GM18505 (cell line): ENCODE measurements around the gene SPATA31E1.

Experiments
- ATAC-seq: cut with Tn5 transposase; IDR thresholded peaks from one replicate; pipeline ENCODE4 v1.9.1; 2021; ENCODE audit not compliant: unreplicated experiment
- POLR2A ChIP-seq: IDR thresholded peaks from 4 replicates; pipeline ENCODE4 v1.6.1; 2011; ENCODE audit warnings: borderline replicate concordance; ENCODE audit not compliant: insufficient read depth, insufficient read length; ENCODE audit errors: extremely low read depth

SPATA31E1 gene

DNA sequence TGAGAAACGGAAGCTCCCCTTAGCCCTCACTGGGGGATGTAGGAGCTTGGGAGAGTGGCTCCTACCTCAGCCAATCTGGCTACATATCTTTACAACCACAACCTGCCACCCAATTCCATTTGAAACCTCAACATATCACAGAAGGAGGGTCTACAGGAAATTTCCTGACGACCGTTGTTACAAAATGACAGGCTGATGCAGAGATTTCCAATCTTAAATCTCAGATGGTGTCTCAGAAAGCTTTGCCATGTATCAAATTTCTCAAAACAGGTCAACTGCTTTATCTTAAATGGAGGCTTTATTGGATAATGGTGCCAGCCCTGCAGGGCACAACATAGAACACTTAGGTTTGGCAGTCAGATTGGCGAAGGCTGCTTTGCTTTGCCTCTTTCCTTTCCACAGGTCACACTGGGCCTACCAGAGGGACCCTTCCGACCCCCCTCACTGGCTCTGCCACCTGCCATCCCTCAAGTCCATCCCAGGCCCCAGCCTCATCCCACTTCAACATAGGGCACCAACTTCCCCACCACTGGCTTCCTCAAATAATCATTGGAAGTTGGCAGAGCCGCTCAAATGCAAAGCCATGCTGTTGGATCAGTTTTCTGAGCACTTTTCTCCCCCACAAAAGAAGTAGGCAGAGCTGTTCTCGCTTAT is 11.1 kb upstream of the SPATA31E1 start:
- ATAC-seq: no peak
- TF ChIP-seq POLR2A: no peak

GRCh38 chr9:87872079-87872624 is 10.5 kb upstream of the SPATA31E1 start:
- no peak for TF ChIP-seq POLR2A
- no peak for ATAC-seq

DNA sequence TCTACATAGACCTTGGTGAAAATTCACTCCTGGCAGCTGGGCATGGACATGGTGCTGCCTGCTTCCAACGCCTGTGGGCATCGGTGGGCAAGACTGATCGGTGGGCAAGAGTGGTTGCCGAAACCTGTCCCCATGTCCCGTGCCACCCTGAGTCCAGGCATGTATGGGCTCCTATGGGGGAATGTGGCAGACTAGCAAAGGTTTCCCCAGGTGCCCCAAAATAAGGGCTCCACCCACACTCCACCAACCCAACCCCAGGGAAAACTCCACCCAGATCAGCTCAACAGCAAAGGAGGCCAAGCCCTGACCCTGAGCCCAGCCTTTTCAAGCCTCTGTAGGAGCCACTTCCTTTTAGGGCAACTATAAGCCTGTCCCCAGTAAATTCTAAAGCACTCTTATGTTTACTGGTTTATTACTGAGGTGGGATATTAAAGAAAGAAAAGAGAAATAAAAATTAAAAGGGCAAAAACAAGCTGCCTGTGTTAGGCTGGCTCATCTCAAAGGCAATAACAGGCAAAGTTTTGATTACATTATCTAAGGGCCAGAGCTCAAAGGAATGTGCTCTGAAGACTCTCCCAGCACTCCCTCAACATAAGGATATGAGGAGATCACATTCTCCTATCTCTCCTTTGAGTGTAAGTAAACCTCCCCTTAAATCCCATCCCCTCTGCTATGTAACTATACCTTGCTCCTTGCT is 8.9 kb upstream of the SPATA31E1 start:
- no peak for TF ChIP-seq POLR2A
- no peak for ATAC-seq

DNA sequence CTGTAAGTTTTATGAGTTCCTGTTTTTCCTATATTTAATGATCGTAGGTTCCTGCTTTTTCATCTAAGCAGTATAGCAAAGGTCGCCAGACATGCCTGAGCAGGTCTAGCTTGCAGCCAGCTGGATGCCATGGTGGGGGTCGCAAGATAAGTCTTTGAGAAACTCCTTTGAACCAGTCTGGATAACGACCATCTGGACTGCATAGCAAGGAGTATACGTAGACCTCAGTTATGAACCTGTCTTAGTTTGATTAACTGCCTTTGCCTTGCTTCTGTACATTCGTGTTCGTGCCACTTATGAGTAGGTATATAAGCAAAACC is 8.4 kb upstream of the SPATA31E1 start:
- TF ChIP-seq POLR2A: no peak
- no peak for ATAC-seq

DNA sequence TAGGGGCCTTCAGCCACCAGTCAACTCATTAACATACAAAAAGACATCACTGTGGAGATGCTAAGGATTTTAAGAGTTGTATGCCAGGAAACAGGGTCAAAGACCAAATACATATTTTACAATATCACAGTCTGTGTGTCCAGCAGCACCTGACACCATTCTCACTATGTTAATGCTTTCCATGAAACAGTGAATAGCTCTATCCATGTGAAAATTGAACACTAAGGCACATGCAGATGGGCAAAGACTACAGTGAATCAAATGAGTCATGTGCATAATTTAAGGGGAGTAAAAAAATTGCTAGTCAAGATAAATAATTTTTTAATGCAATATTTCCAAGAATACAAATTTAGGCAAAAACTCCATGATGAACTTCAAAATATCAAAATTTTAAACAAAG is 7.6 kb upstream of the SPATA31E1 start:
- TF ChIP-seq POLR2A: no peak
- ATAC-seq: no peak

DNA sequence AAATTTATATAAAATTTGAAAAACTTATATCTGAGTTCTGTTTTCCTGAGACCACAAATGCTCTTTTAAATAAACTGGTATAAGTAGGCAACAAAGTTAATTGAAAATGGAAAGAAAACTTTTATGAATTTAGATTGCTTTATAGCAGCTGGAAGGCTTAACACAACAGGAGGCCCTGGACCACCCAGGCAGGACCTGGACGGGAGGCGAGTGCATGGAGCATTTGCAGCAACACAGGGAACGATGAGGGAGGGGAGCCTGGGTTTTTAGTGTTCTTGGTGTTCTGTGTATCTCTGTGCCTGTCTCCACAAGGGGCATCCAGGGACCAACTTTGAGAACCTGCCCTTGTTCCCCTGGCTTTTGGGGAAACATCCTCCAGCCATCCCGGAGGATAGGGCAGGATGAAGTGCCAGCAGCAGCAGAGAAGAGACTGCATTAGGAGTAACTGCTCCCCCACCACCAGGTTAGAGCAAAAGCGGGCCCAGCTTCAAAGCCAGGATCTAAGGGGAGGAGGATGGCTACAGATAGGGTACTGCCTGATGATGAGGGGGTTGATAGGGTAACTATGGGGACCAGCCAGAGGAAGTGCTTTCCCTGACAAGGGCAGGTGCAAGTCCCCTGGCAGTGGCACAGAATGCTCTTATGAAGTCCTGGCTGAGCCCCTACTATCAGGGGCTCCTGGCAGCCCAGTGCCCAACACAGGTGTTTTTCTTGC is 6.7 kb upstream of the SPATA31E1 start:
- no peak for ATAC-seq
- TF ChIP-seq POLR2A: no peak

DNA sequence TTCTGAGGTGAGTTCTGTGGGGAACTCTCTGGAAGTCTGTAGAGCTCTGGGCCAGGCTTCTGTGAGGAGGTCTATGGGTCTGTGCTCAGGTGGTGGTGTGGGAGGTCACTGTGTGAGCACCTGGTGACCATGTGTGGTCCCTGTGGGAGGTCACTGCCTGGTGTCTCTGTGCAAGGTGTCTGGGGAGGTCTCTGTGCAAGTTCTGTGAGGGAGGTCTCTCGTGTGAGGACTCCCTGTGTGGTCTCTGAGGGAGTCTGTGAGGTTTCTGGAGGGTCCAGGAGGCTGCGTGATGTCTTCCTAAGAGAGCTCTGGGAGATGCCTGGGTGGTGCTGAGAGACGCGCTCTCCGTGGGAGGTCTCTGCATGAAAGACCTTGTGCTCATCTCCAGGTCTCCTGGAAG is 6.0 kb upstream of the SPATA31E1 start:
- no peak for ATAC-seq
- TF ChIP-seq POLR2A: no peak

DNA sequence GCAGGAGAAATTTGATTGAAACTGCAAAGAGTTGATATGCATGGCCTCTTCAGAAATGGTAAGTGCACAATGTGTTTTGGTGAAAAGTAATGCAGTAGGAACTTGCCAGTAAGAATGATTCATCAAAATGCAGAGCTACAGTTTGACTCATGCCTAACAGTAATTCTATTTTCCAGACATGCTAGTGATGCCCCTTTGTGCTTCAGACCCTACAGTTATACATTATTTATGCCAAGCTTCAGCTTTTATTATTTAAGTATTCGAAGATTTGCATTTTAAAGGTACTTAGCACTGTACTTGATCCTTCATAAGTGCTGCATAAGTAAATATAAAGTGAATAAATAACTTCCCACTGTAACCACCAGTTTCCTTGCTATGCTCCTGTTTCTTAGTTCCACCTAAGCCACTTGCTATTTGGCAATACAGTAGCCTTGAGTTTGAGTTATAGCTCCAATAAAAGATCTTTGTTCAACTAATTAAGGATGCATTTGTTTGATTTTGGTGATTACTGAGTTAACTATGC is 3.6 kb upstream of the SPATA31E1 start:
- ATAC-seq: no peak

DNA sequence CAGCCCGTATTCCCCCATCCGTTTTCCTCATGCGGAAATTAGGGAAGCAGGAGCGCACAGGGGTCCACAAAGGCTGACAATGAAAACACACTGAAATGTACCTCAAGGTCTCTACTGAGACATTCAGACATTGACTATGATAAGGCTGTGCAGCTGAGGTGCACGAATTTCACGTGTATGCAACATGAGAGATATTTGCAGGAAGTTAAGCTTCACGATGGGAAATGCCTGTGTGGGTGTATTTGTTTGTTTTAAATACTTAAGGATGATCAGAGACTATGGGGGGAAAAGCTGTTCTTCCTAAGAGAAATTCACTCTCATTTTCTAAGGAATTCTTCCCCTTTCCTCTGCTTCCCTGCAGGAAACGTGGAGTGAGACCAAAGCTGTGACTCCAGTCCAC is 2.6 kb upstream of the SPATA31E1 start:
- ATAC-seq: no peak
- TF ChIP-seq POLR2A: no peak

More for the DNA sequence above, 3.6 kb upstream of the SPATA31E1 start:
- no peak for TF ChIP-seq POLR2A

DNA sequence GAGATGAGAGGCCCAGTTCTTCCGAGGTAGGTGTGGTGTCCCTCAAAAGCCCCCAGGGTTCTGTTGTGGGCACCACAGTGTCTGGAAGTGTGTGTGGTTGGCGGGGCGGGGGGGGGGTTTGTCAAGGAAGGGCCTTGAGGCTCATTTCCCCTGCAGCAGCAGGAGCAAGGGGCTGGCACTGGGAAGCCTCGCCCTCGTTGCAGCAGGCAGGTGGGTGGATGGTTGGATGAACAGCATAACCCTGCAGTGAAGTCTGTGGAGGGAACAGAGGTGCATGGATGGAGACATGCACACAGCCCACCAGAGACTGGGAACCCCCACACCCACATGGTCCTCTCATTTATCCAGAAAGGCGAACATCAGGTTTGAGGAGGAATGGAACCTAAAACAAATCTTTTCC is 2.0 kb upstream of the SPATA31E1 start:
- no peak for TF ChIP-seq POLR2A
- ATAC-seq: no peak

DNA sequence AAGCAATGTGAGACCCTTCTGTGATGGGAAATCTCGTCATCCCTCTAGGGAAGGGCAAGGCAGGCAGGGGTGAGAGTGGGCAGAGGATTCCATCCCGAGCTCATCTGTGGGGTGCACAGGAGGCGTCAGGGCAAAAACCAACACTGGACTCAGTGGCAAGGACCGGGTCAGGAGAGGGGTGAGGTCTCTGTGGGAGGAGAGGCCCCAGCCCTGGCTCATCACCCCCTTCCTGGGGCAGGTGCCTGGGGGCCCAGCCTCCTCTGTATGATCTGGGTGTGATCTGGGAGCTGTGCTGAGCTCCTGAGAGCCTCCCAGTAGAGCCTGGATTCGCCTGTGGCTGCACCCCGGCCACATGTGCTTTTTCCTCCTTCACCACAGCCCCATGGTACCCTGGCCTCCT is 597 bp downstream of the SPATA31E1 start:
- ATAC-seq: no peak
- TF ChIP-seq POLR2A: no peak

GRCh38 chr9:87883990-87884389 is 1.3 kb downstream of the SPATA31E1 start:
- ATAC-seq: no peak
- no peak for TF ChIP-seq POLR2A

DNA sequence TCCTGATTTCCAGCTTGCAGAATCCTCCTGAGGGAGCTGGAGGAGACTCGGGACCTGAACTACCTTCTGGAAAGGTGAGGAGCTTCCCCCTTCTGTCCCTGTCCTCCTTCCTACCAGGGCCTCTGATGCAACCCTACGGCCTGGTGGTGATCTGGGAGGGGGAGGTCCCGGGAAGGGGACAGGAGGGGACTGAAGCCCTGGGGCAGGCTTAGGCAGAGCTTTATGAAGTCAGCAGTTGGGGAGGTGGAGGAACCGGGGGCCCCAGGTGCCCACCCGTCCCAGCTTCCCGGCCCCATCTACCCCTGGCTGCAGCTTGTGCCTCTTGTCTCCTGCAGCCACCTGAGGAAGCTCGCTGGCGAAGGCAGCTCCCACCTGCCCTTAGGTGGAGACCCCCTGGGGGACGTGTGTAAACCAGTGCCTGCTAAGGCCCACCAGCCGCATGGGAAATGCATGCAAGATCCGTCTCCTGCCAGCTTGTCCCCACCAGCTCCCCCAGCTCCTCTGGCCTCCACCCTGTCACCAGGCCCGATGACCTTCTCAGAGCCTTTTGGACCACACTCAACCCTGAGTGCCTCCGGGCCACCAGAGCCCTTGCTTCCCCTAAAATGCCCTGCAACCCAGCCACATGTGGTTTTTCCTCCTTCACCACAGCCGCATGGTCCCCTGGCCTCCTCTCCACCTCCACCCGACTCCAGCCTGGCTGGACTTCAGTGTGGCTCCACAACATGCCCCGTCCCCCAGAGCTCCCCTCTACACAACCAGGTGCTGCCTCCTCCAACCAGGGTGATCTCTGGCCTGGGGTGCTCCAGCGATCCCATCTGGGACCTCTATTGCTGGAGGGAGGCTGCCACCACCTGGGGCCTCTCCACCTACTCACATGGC is 2.1 kb downstream of the SPATA31E1 start:
- ATAC-seq: no peak
- TF ChIP-seq POLR2A: no peak
